Activated B cell treated with CpG ODN at 0.5 μM for 24 hours (primary cell): Measurements from ENCODE around the gene JAZF1. TPM values are rescaled to one million over a fixed set of nuclear protein-coding genes. Genes with fewer than 3 reads are reported as not detected.

Experiments
- ATAC-seq: fragments of 200-7000 bp; cut with Tn5 transposase; one replicate; pipeline ENCODE4 v1.10.0; 2021; ENCODE audit warnings: low read depth, mild to moderate bottlenecking, moderate library complexity
- CTCF ChIA-PET: fragments of 350-600 bp; sonication (Branson Sonifier 250); formaldehyde crosslinking; loops from one replicate; lab custom pipeline; 2021; ENCODE audit warnings: antibody characterized with exemption; lab: Charles Lee
- POLR2A ChIA-PET: fragments of 350-600 bp; sonication (Branson Sonifier 250); formaldehyde crosslinking; loops from one replicate; lab custom pipeline; 2021; ENCODE audit warnings: antibody characterized with exemption; lab: Charles Lee
- DNase-seq: peaks from one replicate; pipeline ENCODE4 v3.0.0; 2022
- H3K27ac Mint-ChIP-seq: one replicate; pipeline ENCODE4 v1.8.0; 2020; ENCODE audit warnings: mixed read lengths
- H3K27me3 Mint-ChIP-seq: one replicate; pipeline ENCODE4 v1.8.0; 2021; ENCODE audit warnings: mixed read lengths
- H3K36me3 Mint-ChIP-seq: one replicate; pipeline ENCODE4 v1.8.0; 2021; ENCODE audit warnings: low read depth, mixed read lengths
- H3K4me1 Mint-ChIP-seq: one replicate; pipeline ENCODE4 v1.8.0; 2021; ENCODE audit warnings: mixed read lengths
- H3K4me3 Mint-ChIP-seq: one replicate; pipeline ENCODE4 v1.8.0; 2020; ENCODE audit warnings: mild to moderate bottlenecking, mixed read lengths
- H3K9me3 Mint-ChIP-seq: one replicate; pipeline ENCODE4 v1.8.0; 2020; ENCODE audit warnings: mixed read lengths
- CTCF ChIP-seq: fragments of 200-600 bp; IDR thresholded peaks from one replicate; pipeline ENCODE4 v1.8.0; 2022; ENCODE audit warnings: antibody characterized with exemption, mild to moderate bottlenecking
- intact Hi-C: fragments of 100-400 bp; cut with micrococcal nuclease; formaldehyde crosslinking; loops from one replicate; pipeline ENCODE4 v1.15.1; 2024
- total RNA-seq: library from RNA; stranded (reverse); gene quantifications from 2 replicates; pipeline ENCODE4 v1.2.3, GENCODE V29; 2022

JAZF1 gene
- total RNA-seq, 1 donor from 2014 or later = 54.8 TPM

- intact Hi-C loops = no loop called here
- ATAC-seq (no peak), DNase-seq (no peak)
- POLR2A ChIA-PET = no interaction called here
- Mint-ChIP-seq H3K4me1 (peaks cover 42% of the 10 kb centered on the region), H3K27ac (no peak overlapping the region), H3K27me3 (no peaks in the 10 kb centered on the region), H3K4me3 (no peak overlapping the region), H3K9me3 (peaks cover 3% of the 10 kb centered on the region), H3K36me3 (peaks cover 17% of the 10 kb centered on the region)
- no peak for TF ChIP-seq CTCF
- CTCF ChIA-PET = interaction anchor here (1.3 kb wide), 1 partner anchor 9 kb away, joined by 3 read pairs; no protein-coding TSS in a partner anchor
Measured at GRCh38 chr7:28052933-28053332, 127.7 kb downstream of the JAZF1 start.

- peaks cover 23% of the 10 kb centered on the region for H3K36me3 Mint-ChIP-seq
- peaks cover 3% of the 10 kb centered on the region for H3K9me3 Mint-ChIP-seq
- H3K27me3 Mint-ChIP-seq = no peaks in the 10 kb centered on the region
- H3K4me1 Mint-ChIP-seq = peaks cover 19% of the 10 kb centered on the region
- POLR2A ChIA-PET = no interaction called here
- CTCF ChIA-PET = no interaction called here
- TF ChIP-seq CTCF = no peak
- intact Hi-C loops = no loop called here
- DNase-seq (no peak), ATAC-seq (no peak)
- H3K4me3 Mint-ChIP-seq = no peak overlapping the region
- H3K27ac Mint-ChIP-seq = no peak overlapping the region
Measured at GRCh38 chr7:28048694-28049093, 131.9 kb downstream of the JAZF1 start.

GRCh38 chr7:28046035-28046434 lies 134.6 kb downstream of the JAZF1 start:
- ChIA-PET POLR2A (no interaction called here), CTCF (no interaction called here)
- H3K4me1 Mint-ChIP-seq = peaks cover 4% of the 10 kb centered on the region
- intact Hi-C loops = no loop called here
- H3K36me3 Mint-ChIP-seq = peaks cover 30% of the 10 kb centered on the region
- no peaks in the 10 kb centered on the region for H3K27me3 Mint-ChIP-seq
- TF ChIP-seq CTCF = no peak
- no peak overlapping the region for H3K4me3 Mint-ChIP-seq
- ATAC-seq (no peak), DNase-seq (no peak)
- no peaks in the 10 kb centered on the region for H3K9me3 Mint-ChIP-seq
- no peak overlapping the region for H3K27ac Mint-ChIP-seq

- Mint-ChIP-seq H3K27ac (no peak overlapping the region), H3K9me3 (no peaks in the 10 kb centered on the region), H3K4me1 (peaks cover 4% of the 10 kb centered on the region), H3K27me3 (no peaks in the 10 kb centered on the region), H3K4me3 (no peak overlapping the region), H3K36me3 (peaks cover 30% of the 10 kb centered on the region)
- POLR2A ChIA-PET = no interaction called here
- DNase-seq (no peak), ATAC-seq (no peak)
- TF ChIP-seq CTCF = no peak
- intact Hi-C loops = no loop called here
- CTCF ChIA-PET = no interaction called here
Measured at GRCh38 chr7:28045592-28045991, 135.0 kb downstream of the JAZF1 start.

GRCh38 chr7:28044825-28045224 lies 135.8 kb downstream of the JAZF1 start:
- peaks cover 4% of the 10 kb centered on the region for H3K4me1 Mint-ChIP-seq
- H3K36me3 Mint-ChIP-seq = peaks cover 32% of the 10 kb centered on the region
- DNase-seq (no peak), ATAC-seq (no peak)
- intact Hi-C loops = no loop called here
- no peak overlapping the region for H3K27ac Mint-ChIP-seq
- no peaks in the 10 kb centered on the region for H3K9me3 Mint-ChIP-seq
- POLR2A ChIA-PET = no interaction called here
- no peak for TF ChIP-seq CTCF
- no peak overlapping the region for H3K4me3 Mint-ChIP-seq
- CTCF ChIA-PET = no interaction called here
- H3K27me3 Mint-ChIP-seq = no peaks in the 10 kb centered on the region
